ENCODE measurements around the gene DPM2. TPM values are rescaled to one million over a fixed set of nuclear protein-coding genes. Genes with fewer than 3 reads are reported as not detected.

DPM2 gene
- total RNA-seq, 1 donor from 2014 or later: 29.2 TPM

DNA sequence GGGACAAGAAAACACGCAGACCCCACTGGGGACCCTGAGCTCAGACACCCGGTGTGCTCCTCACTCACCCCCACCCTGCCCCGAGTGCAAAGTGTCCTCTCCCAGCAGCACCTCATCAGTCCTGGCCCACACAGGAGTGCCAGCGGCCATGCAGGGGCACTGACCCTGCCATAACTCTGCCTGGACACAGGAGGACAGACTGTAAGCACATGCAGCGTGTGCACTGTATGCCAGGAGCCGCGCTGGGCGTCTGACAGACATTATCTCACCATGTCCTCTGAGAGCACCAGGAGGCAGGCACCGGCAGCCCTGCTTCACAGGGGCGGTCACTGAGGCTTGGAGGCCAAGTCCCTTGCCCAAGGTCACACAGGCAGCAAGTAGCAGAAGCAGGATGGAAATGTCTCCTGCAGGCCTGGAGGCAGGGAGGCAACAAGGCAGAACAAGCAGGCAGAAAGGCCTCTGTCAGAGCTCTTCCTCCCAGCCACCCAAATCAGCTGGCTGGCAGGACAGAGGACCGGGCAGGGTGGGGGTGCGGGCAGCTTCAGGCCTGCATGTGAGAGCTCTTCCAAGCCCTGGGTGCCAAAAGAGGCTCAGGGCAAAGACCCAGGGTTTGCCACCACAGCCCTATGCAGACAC lies 34.7 kb upstream of the DPM2 start:
- Mint-ChIP-seq H3K27ac (ENCODE audit: unreplicated experiment) (peak overlapping the region; percentile 69), H3K36me3 (ENCODE audit: unreplicated experiment) (peaks cover 2% of the 10 kb centered on the region), H3K27me3 (ENCODE audit: unreplicated experiment) (no peaks in the 10 kb centered on the region), H3K4me1 (ENCODE audit: unreplicated experiment) (peaks cover 86% of the 10 kb centered on the region), H3K9me3 (ENCODE audit: unreplicated experiment) (no peaks in the 10 kb centered on the region), H3K4me3 (ENCODE audit: unreplicated experiment) (no peak overlapping the region)
- no peak for DNase-seq (ENCODE audit: extremely low spot score, unreplicated experiment)
- TF ChIP-seq, protein P1, sequence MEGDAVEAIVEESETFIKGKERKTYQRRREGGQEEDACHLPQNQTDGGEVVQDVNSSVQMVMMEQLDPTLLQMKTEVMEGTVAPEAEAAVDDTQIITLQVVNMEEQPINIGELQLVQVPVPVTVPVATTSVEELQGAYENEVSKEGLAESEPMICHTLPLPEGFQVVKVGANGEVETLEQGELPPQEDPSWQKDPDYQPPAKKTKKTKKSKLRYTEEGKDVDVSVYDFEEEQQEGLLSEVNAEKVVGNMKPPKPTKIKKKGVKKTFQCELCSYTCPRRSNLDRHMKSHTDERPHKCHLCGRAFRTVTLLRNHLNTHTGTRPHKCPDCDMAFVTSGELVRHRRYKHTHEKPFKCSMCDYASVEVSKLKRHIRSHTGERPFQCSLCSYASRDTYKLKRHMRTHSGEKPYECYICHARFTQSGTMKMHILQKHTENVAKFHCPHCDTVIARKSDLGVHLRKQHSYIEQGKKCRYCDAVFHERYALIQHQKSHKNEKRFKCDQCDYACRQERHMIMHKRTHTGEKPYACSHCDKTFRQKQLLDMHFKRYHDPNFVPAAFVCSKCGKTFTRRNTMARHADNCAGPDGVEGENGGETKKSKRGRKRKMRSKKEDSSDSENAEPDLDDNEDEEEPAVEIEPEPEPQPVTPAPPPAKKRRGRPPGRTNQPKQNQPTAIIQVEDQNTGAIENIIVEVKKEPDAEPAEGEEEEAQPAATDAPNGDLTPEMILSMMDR (IDR thresholded peaks at IDR 0.05): no peak

DNA sequence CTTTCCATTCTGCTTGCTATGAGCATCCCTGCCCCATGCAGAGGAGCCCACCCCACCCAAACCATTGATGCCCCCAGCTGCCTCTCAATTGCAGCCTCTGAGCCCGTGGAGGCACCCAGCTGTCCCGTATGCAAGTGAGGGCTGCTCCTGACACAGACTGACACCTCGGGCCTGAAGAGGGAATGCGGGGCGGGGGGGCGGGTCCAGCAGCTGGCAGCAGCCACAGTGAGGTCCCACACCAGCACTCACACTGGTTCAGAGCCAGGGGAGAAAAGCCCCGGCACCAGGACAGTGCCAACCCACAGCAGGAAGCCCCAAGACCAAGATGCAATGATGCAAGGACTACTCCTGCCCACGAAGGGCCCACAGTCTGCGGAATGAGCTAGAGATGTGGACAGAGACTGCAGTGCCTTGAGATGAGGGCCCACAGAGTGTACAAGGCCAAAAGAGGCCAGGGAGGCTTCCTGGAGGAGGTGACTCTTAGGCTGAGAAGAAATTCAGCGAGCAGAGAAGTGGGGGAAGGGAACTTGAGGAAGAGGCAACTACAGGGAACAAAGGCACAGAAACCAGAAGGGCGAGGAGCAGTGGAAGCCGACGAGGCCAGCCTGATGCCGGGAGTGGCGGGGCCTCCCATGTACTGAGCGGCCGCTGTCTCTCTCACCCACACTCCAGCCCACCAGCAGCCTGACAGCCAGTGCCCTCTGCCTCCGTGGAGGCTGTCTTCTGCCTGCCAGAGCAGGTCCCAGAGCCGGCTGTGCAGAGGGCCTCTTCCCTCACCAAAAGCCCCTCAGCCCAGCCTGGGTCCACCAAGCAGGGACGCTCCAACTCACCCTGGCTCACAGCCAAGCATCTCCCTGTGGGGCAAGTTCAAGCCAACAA lies 33.9 kb upstream of the DPM2 start:
- H3K36me3 Mint-ChIP-seq (ENCODE audit: unreplicated experiment): peaks cover 2% of the 10 kb centered on the region
- H3K4me3 Mint-ChIP-seq (ENCODE audit: unreplicated experiment): no peak overlapping the region
- H3K27ac Mint-ChIP-seq (ENCODE audit: unreplicated experiment): peak overlapping the region; percentile 69
- no peak for DNase-seq (ENCODE audit: extremely low spot score, unreplicated experiment)
- no peaks in the 10 kb centered on the region for H3K27me3 Mint-ChIP-seq (ENCODE audit: unreplicated experiment)
- H3K9me3 Mint-ChIP-seq (ENCODE audit: unreplicated experiment): no peaks in the 10 kb centered on the region
- TF ChIP-seq, protein P1 (IDR thresholded peaks at IDR 0.05): no peak
- peaks cover 87% of the 10 kb centered on the region for H3K4me1 Mint-ChIP-seq (ENCODE audit: unreplicated experiment)

DNA sequence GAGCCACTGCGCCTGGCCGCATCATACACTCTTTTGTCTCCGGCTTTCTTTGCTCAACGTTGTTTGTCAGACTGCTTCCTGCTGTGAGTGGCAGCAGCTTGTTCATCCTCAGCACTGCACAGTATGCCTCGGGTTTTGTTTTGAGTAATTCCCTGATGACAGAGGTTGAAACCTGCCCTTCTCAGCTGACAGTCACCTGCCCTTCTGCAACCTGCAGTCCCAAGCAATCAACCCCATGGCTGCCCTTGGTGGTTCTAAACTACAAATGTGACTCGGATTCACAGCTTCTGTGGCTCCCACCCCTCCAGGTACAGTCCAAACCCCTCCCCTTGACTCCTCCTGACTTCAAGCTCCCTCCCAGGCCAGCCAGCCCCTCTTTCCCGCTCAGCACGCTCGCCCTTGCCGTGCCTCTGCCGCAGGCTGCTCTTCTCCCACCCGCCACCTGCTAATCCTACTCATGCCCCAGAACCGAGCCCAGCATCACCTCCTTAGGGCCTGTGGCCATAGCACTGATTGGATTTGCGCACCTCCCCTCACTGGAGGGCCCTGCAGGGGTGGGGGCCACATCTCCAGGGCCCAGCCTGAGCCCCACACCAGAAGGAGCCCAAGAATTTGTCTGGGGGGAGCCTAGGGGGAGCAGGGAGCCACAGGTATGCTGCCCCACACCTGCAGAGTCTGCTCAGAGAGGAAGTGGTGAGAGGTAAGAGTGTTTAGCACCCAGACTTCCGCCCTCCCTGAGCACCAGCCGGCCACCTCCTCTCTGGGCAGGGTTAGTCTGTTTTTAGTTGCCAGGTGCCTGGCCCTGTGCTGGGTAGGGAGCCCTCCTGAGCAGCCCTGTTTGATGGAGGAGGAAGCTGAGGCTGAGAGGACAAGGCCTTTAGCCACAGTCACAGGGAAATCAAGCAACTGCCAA lies 33.0 kb upstream of the DPM2 start:
- Mint-ChIP-seq H3K27me3 (ENCODE audit: unreplicated experiment) (no peaks in the 10 kb centered on the region), H3K4me1 (ENCODE audit: unreplicated experiment) (peaks cover 90% of the 10 kb centered on the region), H3K9me3 (ENCODE audit: unreplicated experiment) (no peaks in the 10 kb centered on the region), H3K4me3 (ENCODE audit: unreplicated experiment) (no peak overlapping the region), H3K27ac (ENCODE audit: unreplicated experiment) (peak overlapping the region; percentile 41), H3K36me3 (ENCODE audit: unreplicated experiment) (peaks cover 2% of the 10 kb centered on the region)
- TF ChIP-seq, protein P1 (IDR thresholded peaks at IDR 0.05): no peak
- no peak for DNase-seq (ENCODE audit: extremely low spot score, unreplicated experiment)

DNA sequence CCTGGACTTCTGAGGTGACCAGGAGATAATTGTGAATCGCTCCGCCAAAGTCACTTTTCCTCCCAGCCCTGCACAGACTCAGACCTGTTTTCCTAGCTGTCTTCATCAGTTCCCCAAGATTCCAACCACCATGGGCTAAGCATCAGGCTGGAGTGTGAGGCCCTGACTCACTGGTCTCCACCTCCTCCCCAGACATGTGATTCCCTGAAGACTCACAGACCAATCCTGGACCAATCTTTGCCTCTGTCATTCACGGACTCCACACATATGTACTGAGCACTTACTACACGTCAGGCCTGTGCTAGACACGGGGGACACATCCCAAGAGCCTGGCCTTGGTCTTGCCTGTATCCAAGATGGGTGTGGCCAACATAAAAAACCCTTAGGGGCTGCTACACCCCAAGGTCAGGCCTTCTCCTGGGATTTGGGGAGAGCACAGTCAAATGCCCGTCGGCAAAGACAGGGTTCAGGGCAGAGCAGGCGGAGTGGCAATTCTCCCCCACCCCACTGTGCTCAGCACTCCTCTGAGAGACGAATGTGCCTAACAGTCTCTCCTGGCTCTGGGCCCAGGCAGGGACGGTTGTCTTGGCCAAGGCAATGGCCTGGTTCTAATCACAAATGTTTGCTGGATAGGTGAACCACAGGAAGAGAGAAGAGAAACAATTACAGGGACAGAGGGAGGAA lies 31.2 kb upstream of the DPM2 start:
- Mint-ChIP-seq H3K27ac (ENCODE audit: unreplicated experiment) (peak overlapping the region; percentile 99), H3K4me3 (ENCODE audit: unreplicated experiment) (peak overlapping the region; percentile 8), H3K36me3 (ENCODE audit: unreplicated experiment) (peaks cover 2% of the 10 kb centered on the region), H3K4me1 (ENCODE audit: unreplicated experiment) (peaks cover 89% of the 10 kb centered on the region), H3K9me3 (ENCODE audit: unreplicated experiment) (no peaks in the 10 kb centered on the region), H3K27me3 (ENCODE audit: unreplicated experiment) (no peaks in the 10 kb centered on the region)
- TF ChIP-seq, protein P1 (IDR thresholded peaks at IDR 0.05): no peak
- DNase-seq (ENCODE audit: extremely low spot score, unreplicated experiment): no peak
